Measurements from ENCODE around the gene CEACAM21.

The CEACAM21 gene

GRCh38 chr19:41621654-41622053, 45.7 kb downstream of the CEACAM21 start:
- no peak for DNase-seq

GRCh38 chr19:41623360-41623759, 47.4 kb downstream of the CEACAM21 start:
- DNase-seq, result no peak

- no peak for DNase-seq
Observed at GRCh38 chr19:41624515-41624914, 48.5 kb downstream of the CEACAM21 start.

GRCh38 chr19:41624937-41625336, 49.0 kb downstream of the CEACAM21 start:
- DNase-seq, result no peak

- DNase-seq, result no peak
Observed at GRCh38 chr19:41626278-41626677, 50.3 kb downstream of the CEACAM21 start.

- DNase-seq, result no peak
Observed at GRCh38 chr19:41626877-41627276, 50.9 kb downstream of the CEACAM21 start, which contains the start of gene CEACAM4. CEACAM4 (minus strand) TSS chr19:41627074; CDS start chr19:41626963, 111 bp downstream.

GRCh38 chr19:41627966-41628675, 52.2 kb downstream of the CEACAM21 start:
- no peak for DNase-seq

All from NCI-H1694 (cell line).